HCT116 (cell line): Measurements from ENCODE around the gene COA7. TPM values are rescaled to one million over a fixed set of nuclear protein-coding genes. Genes with fewer than 3 reads are reported as not detected.

Experiments
- ATAC-seq: fragments of 200-7000 bp; cut with Tn5 transposase; 2 replicates; pipeline ENCODE4 v1.9.1; 2020; ENCODE audit warnings: mild to moderate bottlenecking, moderate library complexity
- BruUV-seq: library from RNA; stranded (reverse); fragments of 400-500 nt; replicated peaks from 2 replicates; lab custom pipeline; 2021; lab: Mats Ljungman, UMichigan
- CTCF ChIA-PET: fragments of 300-600 bp; sonication (Branson Sonifier 250); formaldehyde crosslinking; loops from one replicate; lab custom pipeline; 2021; ENCODE audit warnings: antibody characterized with exemption; lab: Charles Lee
- POLR2A ChIA-PET: fragments of 300-600, 350-600 bp; sonication (Branson Sonifier 250); formaldehyde crosslinking; loops from one replicate; lab custom pipeline; 2021; ENCODE audit warnings: antibody characterized with exemption; lab: Charles Lee
- RAD21 ChIA-PET, 2 experiments: fragments of 300-600 bp; sonication (Branson Sonifier 250); formaldehyde crosslinking; loops; one replicate each; lab custom pipeline; 2023; ENCODE audit warnings: low total read pairs in 2 of 2; ENCODE audit not compliant: uncharacterized antibody in 2 of 2, unreplicated experiment in 2 of 2, low non-redundant PET in 1 of 2; lab: Charles Lee
- DNase-seq: peaks from one replicate; pipeline ENCODE4 v3.0.0-alpha.2; 2010; ENCODE audit warnings: low read depth, low spot score
- H2AFZ ChIP-seq: fragments of 200-600 bp; shearing (Covaris generic), sonication (generic); 2 replicates; pipeline ENCODE4 v1.6.1; 2017; ENCODE audit warnings: low read depth, mixed run types, mixed read lengths, antibody characterized with exemption, low read length; ENCODE audit not compliant: poor library complexity, severe bottlenecking
- H3K27ac ChIP-seq: 2 replicates; pipeline ENCODE4 v1.5.1; 2012; ENCODE audit warnings: low read depth, low read length
- H3K27me3 ChIP-seq: fragments of 200-600 bp; sonication (generic); 2 replicates; pipeline ENCODE4 v1.6.1; 2016; ENCODE audit warnings: mixed run types, low read length, mixed read lengths; ENCODE audit not compliant: insufficient read depth
- H3K36me3 ChIP-seq, 2 experiments: fragments of 200-500 bp in 1 of 2; fragments of 200-600 bp in 1 of 2; sonication (Bioruptor generic) in 1 of 2; sonication (generic) in 1 of 2; 2 replicates each; pipeline versions ENCODE4 v1.5.1 to v1.6.1; 2014 to 2016; ENCODE audit warnings: low read length in 2 of 2, inconsistent platforms in 1 of 2, mixed read lengths in 1 of 2, mixed run types in 1 of 2; ENCODE audit not compliant: insufficient read depth in 2 of 2, control insufficient read depth in 1 of 2
- H3K4me1 ChIP-seq, 2 experiments: fragments of 200-600 bp in 1 of 2; sonication (generic) in 1 of 2; 2 replicates each; pipeline versions ENCODE4 v1.5.1 to v1.6.1; 2012 to 2017; ENCODE audit warnings: low read length in 2 of 2, inconsistent platforms in 1 of 2, mild to moderate bottlenecking in 1 of 2, mixed read lengths in 1 of 2, mixed run types in 1 of 2, moderate library complexity in 1 of 2; ENCODE audit not compliant: insufficient read depth in 2 of 2, control insufficient read depth in 1 of 2
- H3K4me2 ChIP-seq: fragments of 200-600 bp; sonication (generic); 2 replicates; pipeline ENCODE4 v1.6.1; 2017; ENCODE audit warnings: mixed run types, low read length, mixed read lengths
- H3K4me3 ChIP-seq, 2 experiments: fragments of 200-600 bp in 1 of 2; sonication (generic) in 1 of 2; replicated peaks in 1 of 2; 2 replicates each; pipeline ENCODE4 v1.5.1; 2011 to 2016; ENCODE audit warnings: low read length in 2 of 2, control low read depth in 1 of 2, low read depth in 1 of 2, mild to moderate bottlenecking in 1 of 2, mixed read lengths in 1 of 2, mixed run types in 1 of 2
- H3K79me2 ChIP-seq: fragments of 200-600 bp; sonication (generic); 2 replicates; pipeline ENCODE4 v1.6.1; 2017; ENCODE audit warnings: mild to moderate bottlenecking, mixed run types, low read length, moderate library complexity, mixed read lengths; ENCODE audit not compliant: insufficient read depth
- H3K9ac ChIP-seq: fragments of 200-600 bp; sonication (generic); 2 replicates; pipeline ENCODE4 v1.6.1; 2016; ENCODE audit warnings: low read length, mixed read lengths
- H3K9me2 ChIP-seq: fragments of 200-600 bp; sonication (generic), shearing (Covaris generic); 2 replicates; pipeline ENCODE4 v1.6.1; 2017; ENCODE audit warnings: mixed run types, mild to moderate bottlenecking, moderate library complexity; ENCODE audit not compliant: insufficient read depth
- H3K9me3 ChIP-seq, 2 experiments: fragments of 200-500 bp in 1 of 2; fragments of 200-600 bp in 1 of 2; sonication (Bioruptor generic) in 1 of 2; sonication (generic) in 1 of 2; 2 replicates each; pipeline ENCODE4 v1.6.1; 2014 to 2017; ENCODE audit warnings: low read length in 2 of 2, mixed read lengths in 2 of 2, inconsistent platforms in 1 of 2, low read depth in 1 of 2, mild to moderate bottlenecking in 1 of 2, mixed run types in 1 of 2, moderate library complexity in 1 of 2; ENCODE audit not compliant: control insufficient read depth in 1 of 2, insufficient read depth in 1 of 2
- H4K20me1 ChIP-seq: fragments of 200-600 bp; sonication (generic), shearing (Covaris generic); 2 replicates; pipeline ENCODE4 v1.6.1; 2017; ENCODE audit warnings: mixed run types, mild to moderate bottlenecking, moderate library complexity; ENCODE audit not compliant: insufficient read depth
- ATF3 ChIP-seq: IDR thresholded peaks from 2 replicates; pipeline ENCODE4 v1.6.1; 2012
- EGR1 ChIP-seq: IDR thresholded peaks from 2 replicates; pipeline ENCODE4 v1.6.1; 2012; ENCODE audit warnings: low read depth
- ELF1 ChIP-seq: IDR thresholded peaks from 2 replicates; pipeline ENCODE4 v1.6.1; 2012; ENCODE audit warnings: low read depth, borderline replicate concordance
- EZH2phosphoT487 ChIP-seq: fragments of 200-600 bp; IDR thresholded peaks from 2 replicates; pipeline ENCODE4 v1.6.1; 2018; ENCODE audit warnings: antibody characterized with exemption, borderline replicate concordance
- JUND ChIP-seq: IDR thresholded peaks from 2 replicates; pipeline ENCODE4 v1.6.1; 2012
- POLR2AphosphoS5 ChIP-seq: IDR thresholded peaks from 2 replicates; pipeline ENCODE4 v1.6.1; 2011; ENCODE audit warnings: mild to moderate bottlenecking, low read depth, low read length, moderate library complexity
- RAD21 ChIP-seq: IDR thresholded peaks from 2 replicates; pipeline ENCODE4 v1.6.1; 2012; ENCODE audit warnings: low read depth, mild to moderate bottlenecking
- SRF ChIP-seq: IDR thresholded peaks from 2 replicates; pipeline ENCODE4 v1.6.1; 2012; ENCODE audit warnings: low read depth
- ZBTB33 ChIP-seq: IDR thresholded peaks from 2 replicates; pipeline ENCODE4 v1.6.1; 2011; ENCODE audit warnings: mild to moderate bottlenecking, low read length, moderate library complexity; ENCODE audit not compliant: insufficient replicate concordance; ENCODE audit errors: extremely low read depth
- ZNF274 ChIP-seq: fragments of 200-500 bp; sonication (Bioruptor generic); IDR thresholded peaks from 2 replicates; pipeline ENCODE4 v1.6.1; 2014; ENCODE audit warnings: mild to moderate bottlenecking, low read depth, low read length, inconsistent platforms
- intact Hi-C: fragments of 100-400 bp; cut with micrococcal nuclease; formaldehyde crosslinking; loops from 2 replicates; pipeline ENCODE4 v1.10.0; 2022
- total RNA-seq: library from RNA; stranded (reverse); gene quantifications from one replicate; pipeline ENCODE4 v1.2.1, GENCODE V29; 2021; ENCODE audit not compliant: unreplicated experiment
- TF ChIP-seq, protein P1 (sequence below), 3 experiments: fragments of 200-600 bp in 1 of 3; sonication (generic) in 1 of 3; IDR thresholded peaks in 2 of 3; conservative IDR thresholded peaks in 1 of 3; 2 replicates each; pipeline ENCODE4 v1.5.1; 2012 to 2017; ENCODE audit warnings: low read depth in 2 of 3, low read length in 2 of 3, antibody characterized with exemption in 1 of 3, borderline replicate concordance in 1 of 3, control low read depth in 1 of 3, mild to moderate bottlenecking in 1 of 3, mixed read lengths in 1 of 3, mixed run types in 1 of 3, moderate library complexity in 1 of 3; ENCODE audit not compliant: insufficient read depth in 1 of 3

COA7 gene
- total RNA-seq, 1 experiment from 2014 or later: 43.6 TPM

DNA sequence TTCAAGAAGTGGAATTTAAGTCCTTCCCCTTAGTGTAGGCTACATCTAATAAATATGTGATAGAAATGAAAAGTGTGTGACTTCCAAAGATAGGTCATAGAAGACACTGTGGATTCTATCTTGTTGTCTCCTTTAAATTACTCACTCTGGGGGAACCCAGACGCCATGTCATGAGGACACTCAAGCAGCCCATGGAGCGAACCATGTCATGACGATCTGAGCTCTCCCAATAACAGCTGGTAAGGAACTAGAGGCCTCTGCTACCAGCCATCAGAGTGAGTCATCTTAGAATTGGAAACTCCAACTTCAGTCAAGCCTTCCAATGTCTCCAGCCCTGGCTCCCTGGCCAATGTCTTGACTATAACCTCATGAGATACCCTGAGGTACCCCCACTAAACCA, 6.3 kb downstream of the COA7 start:
- intact Hi-C loops: no loop called here
- H3K27me3 ChIP-seq: no peaks in the 10 kb centered on the region
- BruUV-seq: no TSS peak
- POLR2A ChIA-PET: no interaction called here
- RAD21 ChIA-PET: no interaction called here
- peaks cover 30 to 40% of the 10 kb centered on the region in 2 experiments for H3K36me3 ChIP-seq
- no peak overlapping the region for H3K9ac ChIP-seq
- no peak overlapping the region for H2AFZ ChIP-seq
- CTCF ChIA-PET: no interaction called here
- no peak for TF ChIP-seq ZNF274
- TF ChIP-seq, protein P1, sequence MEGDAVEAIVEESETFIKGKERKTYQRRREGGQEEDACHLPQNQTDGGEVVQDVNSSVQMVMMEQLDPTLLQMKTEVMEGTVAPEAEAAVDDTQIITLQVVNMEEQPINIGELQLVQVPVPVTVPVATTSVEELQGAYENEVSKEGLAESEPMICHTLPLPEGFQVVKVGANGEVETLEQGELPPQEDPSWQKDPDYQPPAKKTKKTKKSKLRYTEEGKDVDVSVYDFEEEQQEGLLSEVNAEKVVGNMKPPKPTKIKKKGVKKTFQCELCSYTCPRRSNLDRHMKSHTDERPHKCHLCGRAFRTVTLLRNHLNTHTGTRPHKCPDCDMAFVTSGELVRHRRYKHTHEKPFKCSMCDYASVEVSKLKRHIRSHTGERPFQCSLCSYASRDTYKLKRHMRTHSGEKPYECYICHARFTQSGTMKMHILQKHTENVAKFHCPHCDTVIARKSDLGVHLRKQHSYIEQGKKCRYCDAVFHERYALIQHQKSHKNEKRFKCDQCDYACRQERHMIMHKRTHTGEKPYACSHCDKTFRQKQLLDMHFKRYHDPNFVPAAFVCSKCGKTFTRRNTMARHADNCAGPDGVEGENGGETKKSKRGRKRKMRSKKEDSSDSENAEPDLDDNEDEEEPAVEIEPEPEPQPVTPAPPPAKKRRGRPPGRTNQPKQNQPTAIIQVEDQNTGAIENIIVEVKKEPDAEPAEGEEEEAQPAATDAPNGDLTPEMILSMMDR (IDR thresholded peaks at IDR 0.05 in 2 of 3, conservative IDR thresholded peaks at IDR 0.05 in 1 of 3; ENCODE audit: borderline replicate concordance in 1 of 3, insufficient read depth in 1 of 3, low read depth in 2 of 3, low read length in 2 of 3): no peak
- TF ChIP-seq ATF3: no peak
- no peak for TF ChIP-seq ZBTB33
- no peak for TF ChIP-seq EZH2phosphoT487
- no peak for TF ChIP-seq RAD21
- no peak for TF ChIP-seq EGR1
- no peak for TF ChIP-seq POLR2AphosphoS5
- no peak for TF ChIP-seq ELF1
- no peak for TF ChIP-seq SRF
- TF ChIP-seq JUND: no peak
- TF ChIP-seq, all 23 proteins: peak for 0
- DNase-seq: no peak
- H3K79me2 ChIP-seq: peaks cover 83% of the 10 kb centered on the region
- H3K9me3 ChIP-seq: no peaks in the 10 kb centered on the region
- no peaks in the 10 kb centered on the region for H3K9me2 ChIP-seq
- 0 out of 2 replicates have a peak, but pooled peaks cover 5% of the 10 kb centered on the region for H4K20me1 ChIP-seq
- no peak for ATAC-seq
- H3K4me1 ChIP-seq: peaks cover 0 to under 1% of the 10 kb centered on the region in 2 experiments; a peak in 2 of 4 replicates
- H3K4me3 ChIP-seq: no peak overlapping the region
- no peak overlapping the region for H3K27ac ChIP-seq
- H3K4me2 ChIP-seq: no peak overlapping the region
